Measurements from ENCODE around the gene PLEKHD1. TPM values are rescaled to one million over a fixed set of nuclear protein-coding genes. Genes with fewer than 3 reads are reported as not detected.

Gene PLEKHD1
- total RNA-seq, 1 donor: under 0.01 TPM

- Histone ChIP-seq H4K20me1 (ENCODE audit: insufficient read depth, low read length) (no peaks in the 10 kb centered on the region), H3K27me3 (ENCODE audit: insufficient read depth, low read length) (peaks cover 51% of the 10 kb centered on the region), H3K4me3 (ENCODE audit: insufficient read depth, low read length) (no peak overlapping the region), H3K79me2 (ENCODE audit: insufficient read depth, low read length) (no peaks in the 10 kb centered on the region), H3K4me2 (ENCODE audit: insufficient read depth, low read length) (no peak overlapping the region), H3K4me1 (ENCODE audit: insufficient read depth, low read length) (no peaks in the 10 kb centered on the region), H3K9me3 (ENCODE audit: low read depth, low read length) (no peaks in the 10 kb centered on the region), H3K36me3 (ENCODE audit: insufficient read depth, low read length) (no peaks in the 10 kb centered on the region), H2AFZ (ENCODE audit: low read length) (no peak overlapping the region), H3K27ac (ENCODE audit: low read depth, low read length) (no peak overlapping the region)
- no peak for TF ChIP-seq CTCF (IDR thresholded peaks at IDR 0.05; ENCODE audit: extremely low read depth, low read depth, low read length)
- DNase-seq (ENCODE audit: insufficient read length, low spot score, missing footprints): no peak
These were observed 5.8 kb downstream of the PLEKHD1 start for GRCh38 chr14:69490219-69490918.

- H3K4me3 ChIP-seq (ENCODE audit: insufficient read depth, low read length): no peak overlapping the region
- no peaks in the 10 kb centered on the region for H4K20me1 ChIP-seq (ENCODE audit: insufficient read depth, low read length)
- H3K27me3 ChIP-seq (ENCODE audit: insufficient read depth, low read length): peaks cover 44% of the 10 kb centered on the region
- H2AFZ ChIP-seq (ENCODE audit: low read length): no peak overlapping the region
- no peaks in the 10 kb centered on the region for H3K79me2 ChIP-seq (ENCODE audit: insufficient read depth, low read length)
- DNase-seq (ENCODE audit: insufficient read length, low spot score, missing footprints): no peak
- H3K4me2 ChIP-seq (ENCODE audit: insufficient read depth, low read length): no peak overlapping the region
- H3K9me3 ChIP-seq (ENCODE audit: low read depth, low read length): no peaks in the 10 kb centered on the region
- TF ChIP-seq CTCF (IDR thresholded peaks at IDR 0.05; ENCODE audit: extremely low read depth, low read depth, low read length): no peak
- no peaks in the 10 kb centered on the region for H3K4me1 ChIP-seq (ENCODE audit: insufficient read depth, low read length)
- H3K36me3 ChIP-seq (ENCODE audit: insufficient read depth, low read length): no peaks in the 10 kb centered on the region
- H3K27ac ChIP-seq (ENCODE audit: low read depth, low read length): no peak overlapping the region
These were observed 6.7 kb downstream of the PLEKHD1 start for GRCh38 chr14:69491193-69491592.

GRCh38 chr14:69493038-69493437 lies 8.5 kb downstream of the PLEKHD1 start:
- Histone ChIP-seq H3K9me3 (ENCODE audit: low read depth, low read length) (no peaks in the 10 kb centered on the region), H4K20me1 (ENCODE audit: insufficient read depth, low read length) (no peaks in the 10 kb centered on the region), H3K4me2 (ENCODE audit: insufficient read depth, low read length) (no peak overlapping the region), H3K4me1 (ENCODE audit: insufficient read depth, low read length) (no peaks in the 10 kb centered on the region), H3K27me3 (ENCODE audit: insufficient read depth, low read length) (peaks cover 30% of the 10 kb centered on the region), H3K36me3 (ENCODE audit: insufficient read depth, low read length) (no peaks in the 10 kb centered on the region), H3K4me3 (ENCODE audit: insufficient read depth, low read length) (no peak overlapping the region), H2AFZ (ENCODE audit: low read length) (no peak overlapping the region), H3K27ac (ENCODE audit: low read depth, low read length) (no peak overlapping the region), H3K79me2 (ENCODE audit: insufficient read depth, low read length) (no peaks in the 10 kb centered on the region)
- no peak for TF ChIP-seq CTCF (IDR thresholded peaks at IDR 0.05; ENCODE audit: extremely low read depth, low read depth, low read length)
- DNase-seq (ENCODE audit: insufficient read length, low spot score, missing footprints): no peak

- Histone ChIP-seq H3K79me2 (ENCODE audit: insufficient read depth, low read length) (no peaks in the 10 kb centered on the region), H3K4me3 (ENCODE audit: insufficient read depth, low read length) (no peak overlapping the region), H3K27ac (ENCODE audit: low read depth, low read length) (no peak overlapping the region), H3K4me2 (ENCODE audit: insufficient read depth, low read length) (no peak overlapping the region), H3K9me3 (ENCODE audit: low read depth, low read length) (no peaks in the 10 kb centered on the region), H3K36me3 (ENCODE audit: insufficient read depth, low read length) (no peaks in the 10 kb centered on the region), H4K20me1 (ENCODE audit: insufficient read depth, low read length) (no peaks in the 10 kb centered on the region), H2AFZ (ENCODE audit: low read length) (no peak overlapping the region), H3K4me1 (ENCODE audit: insufficient read depth, low read length) (no peaks in the 10 kb centered on the region), H3K27me3 (ENCODE audit: insufficient read depth, low read length) (peaks cover 24% of the 10 kb centered on the region)
- TF ChIP-seq CTCF (IDR thresholded peaks at IDR 0.05; ENCODE audit: extremely low read depth, low read depth, low read length): no peak
- no peak for DNase-seq (ENCODE audit: insufficient read length, low spot score, missing footprints)
These were observed 9.3 kb downstream of the PLEKHD1 start for GRCh38 chr14:69493791-69494190.
